T1000 (cell line): ENCODE measurements around the gene RPP14.

Experiments used
- DNase-seq: peaks from one replicate; lab custom pipeline; 2025; ENCODE audit warnings: mixed read lengths; lab: John Stamatoyannopoulos, UW

The RPP14 gene

GRCh38 chr3:58291671-58292338, 14.2 kb upstream of the RPP14 start:
- no peak for DNase-seq

GRCh38 chr3:58292866-58293265, 13.2 kb upstream of the RPP14 start:
- DNase-seq: no peak

- DNase-seq: no peak
These were observed 12.5 kb upstream of the RPP14 start for GRCh38 chr3:58293516-58293915.

GRCh38 chr3:58296269-58296668, 9.8 kb upstream of the RPP14 start:
- DNase-seq: no peak

- DNase-seq: no peak
These were observed 9.2 kb upstream of the RPP14 start for GRCh38 chr3:58296843-58297242.

GRCh38 chr3:58298190-58298589, 7.9 kb upstream of the RPP14 start:
- DNase-seq: no peak

- DNase-seq: no peak
These were observed 7.0 kb upstream of the RPP14 start for GRCh38 chr3:58299075-58299474.

- no peak for DNase-seq
These were observed 6.1 kb upstream of the RPP14 start for GRCh38 chr3:58299839-58300516.

GRCh38 chr3:58307639-58308215, 1.7 kb downstream of the RPP14 start:
- DNase-seq: no peak

GRCh38 chr3:58308728-58309127, 2.7 kb downstream of the RPP14 start:
- DNase-seq: no peak

GRCh38 chr3:58317811-58318210, 11.8 kb downstream of the RPP14 start:
- no peak for DNase-seq

GRCh38 chr3:58321791-58322190, 15.7 kb downstream of the RPP14 start:
- DNase-seq: no peak

GRCh38 chr3:58322793-58323192, 16.7 kb downstream of the RPP14 start:
- DNase-seq: no peak

- DNase-seq: no peak
These were observed 17.7 kb downstream of the RPP14 start for GRCh38 chr3:58323529-58324390.

- no peak for DNase-seq
These were observed 18.6 kb downstream of the RPP14 start for GRCh38 chr3:58324391-58325390.

GRCh38 chr3:58325525-58325992, 19.5 kb downstream of the RPP14 start:
- DNase-seq: no peak

GRCh38 chr3:58326267-58326900, 20.3 kb downstream of the RPP14 start:
- DNase-seq: no peak

- DNase-seq: no peak
These were observed 23.3 kb downstream of the RPP14 start for GRCh38 chr3:58329150-58329921.

GRCh38 chr3:58329922-58330413, 23.9 kb downstream of the RPP14 start:
- no peak for DNase-seq
